HepG2 (cell line): ENCODE data around the gene ACTRT2. TPM values are rescaled to one million over a fixed set of nuclear protein-coding genes. Genes with fewer than 3 reads are reported as not detected.

Experiments
- ATAC-seq: fragments of 200-7000 bp; cut with Tn5 transposase; 3 replicates; pipeline ENCODE4 v1.9.1; 2020; ENCODE audit warnings: mild to moderate bottlenecking, moderate library complexity
- BruUV-seq: library from RNA; stranded (reverse); fragments of 400-500 nt; replicated peaks from 2 replicates; lab custom pipeline; 2021; lab: Mats Ljungman, UMichigan
- CTCF ChIA-PET: fragments of 300-600 bp; formaldehyde crosslinking; extraction: SDS; loops from one replicate; lab custom pipeline; 2021; ENCODE audit warnings: low total read pairs, inconsistent platforms, low intra/inter-chr PET ratio; lab: Yijun Ruan, JAX
- POLR2A ChIA-PET: fragments of 350-600 bp; sonication (Branson Sonifier 250); formaldehyde crosslinking; loops from one replicate; lab custom pipeline; 2020; ENCODE audit warnings: antibody characterized with exemption, inconsistent platforms; lab: Yijun Ruan, JAX
- DNase-seq: peaks from one replicate; pipeline ENCODE4 v3.0.0-alpha.2; 2015; ENCODE audit warnings: low spot score
- FAIRE-seq: peaks from 3 replicates; lab custom pipeline; 2011; peaks lifted over from hg19 to GRCh38; lab: Jason Lieb, UNC
- H2AFZ ChIP-seq: one replicate; pipeline ENCODE4 v1.6.1; 2011; ENCODE audit warnings: low read length, inconsistent platforms
- H3K27ac ChIP-seq: fragments of 300-600 bp; 3 replicates; pipeline ENCODE4 v1.8.0; 2011; ENCODE audit warnings: mixed run types, mild to moderate bottlenecking, mixed read lengths, low read length, inconsistent platforms; ENCODE audit not compliant: insufficient read depth; ENCODE audit errors: extremely low read length
- H3K27me3 ChIP-seq, 2 experiments: fragments of 200-600 bp in 1 of 2; 2 replicates in 1 of 2; 3 replicates in 1 of 2; pipeline versions ENCODE4 v1.6.0 to v1.8.0; 2011; ENCODE audit warnings: low read length in 2 of 2, mild to moderate bottlenecking in 2 of 2, moderate library complexity in 2 of 2, inconsistent platforms in 1 of 2; ENCODE audit not compliant: insufficient read depth in 2 of 2, control insufficient read depth in 1 of 2
- H3K36me3 ChIP-seq, 2 experiments: fragments of 200-600 bp in 1 of 2; replicated peaks in 1 of 2; 2 replicates in 1 of 2; 3 replicates in 1 of 2; pipeline versions ENCODE4 v1.5.1 to v1.8.0; 2011; ENCODE audit warnings: low read length in 2 of 2, inconsistent platforms in 1 of 2; ENCODE audit not compliant: insufficient read depth in 2 of 2, control insufficient read depth in 1 of 2
- H3K4me1 ChIP-seq: 2 replicates; pipeline ENCODE4 v1.5.1; 2012; ENCODE audit warnings: low read length, inconsistent platforms; ENCODE audit not compliant: insufficient read depth
- H3K4me2 ChIP-seq: 2 replicates; pipeline ENCODE4 v1.6.0; 2011; ENCODE audit warnings: low read depth, low read length, inconsistent platforms
- H3K4me3 ChIP-seq, 3 experiments: fragments of 200-600 bp in 1 of 3; sonication (generic), shearing (Covaris generic) in 1 of 3; replicated peaks in 1 of 3; 2 replicates each; pipeline ENCODE4 v1.5.1; 2011 to 2016; ENCODE audit warnings: low read length in 3 of 3, inconsistent platforms in 2 of 3, low read depth in 2 of 3, mild to moderate bottlenecking in 2 of 3, control low read depth in 1 of 3, mixed read lengths in 1 of 3; ENCODE audit not compliant: insufficient read depth in 1 of 3
- H3K79me2 ChIP-seq: one replicate; pipeline ENCODE4 v1.6.1; 2011; ENCODE audit warnings: low read length, inconsistent platforms; ENCODE audit not compliant: insufficient read depth
- H3K9ac ChIP-seq: 2 replicates; pipeline ENCODE4 v1.6.0; 2011; ENCODE audit warnings: mild to moderate bottlenecking, low read depth, low read length, inconsistent platforms; ENCODE audit not compliant: insufficient read depth
- H3K9me3 ChIP-seq: 2 replicates; pipeline ENCODE4 v1.5.1; 2012; ENCODE audit warnings: mild to moderate bottlenecking, low read length
- H4K20me1 ChIP-seq: 2 replicates; pipeline ENCODE4 v1.6.0; 2011; ENCODE audit warnings: inconsistent platforms, mild to moderate bottlenecking, low read length, moderate library complexity; ENCODE audit not compliant: insufficient read depth
- ARID2 ChIP-seq: sonication (generic); formaldehyde crosslinking; IDR thresholded peaks from 2 replicates; pipeline ENCODE4 v1.8.1; 2022; ENCODE audit warnings: mild to moderate bottlenecking, missing genetic modification reagents, borderline replicate concordance
- BCL3 ChIP-seq: sonication (generic); formaldehyde crosslinking; IDR thresholded peaks from 2 replicates; pipeline ENCODE4 v1.5.1; 2020; ENCODE audit warnings: mild to moderate bottlenecking, missing genetic modification reagents, moderate library complexity
- CEBPB ChIP-seq: IDR thresholded peaks from 2 replicates; pipeline ENCODE4 v1.6.1; 2011; ENCODE audit warnings: low read depth, low read length, improper control_type of control experiment, borderline replicate concordance
- E2F1 ChIP-seq: sonication (generic); formaldehyde crosslinking; IDR thresholded peaks from 2 replicates; pipeline ENCODE4 v1.5.0; 2020; ENCODE audit warnings: missing genetic modification reagents
- ZBTB38 ChIP-seq: sonication (generic); formaldehyde crosslinking; IDR thresholded peaks from 2 replicates; pipeline ENCODE4 v1.5.1; 2020; ENCODE audit warnings: mild to moderate bottlenecking, missing genetic modification reagents
- ZNF10 ChIP-seq: sonication (generic); formaldehyde crosslinking; IDR thresholded peaks from 2 replicates; pipeline ENCODE4 v1.4.0; 2020; ENCODE audit warnings: mild to moderate bottlenecking, low read depth, missing genetic modification reagents, borderline replicate concordance
- ZNF136 ChIP-seq: sonication (generic); formaldehyde crosslinking; IDR thresholded peaks from 2 replicates; pipeline ENCODE4 v1.8.1; 2022; ENCODE audit warnings: low read depth, mild to moderate bottlenecking, moderate library complexity, missing genetic modification reagents
- ZNF235 ChIP-seq: sonication (generic); formaldehyde crosslinking; IDR thresholded peaks from 2 replicates; pipeline ENCODE4 v1.8.1; 2023; ENCODE audit warnings: mild to moderate bottlenecking, missing genetic modification reagents, borderline replicate concordance
- ZNF766 ChIP-seq: sonication (generic); formaldehyde crosslinking; IDR thresholded peaks from 2 replicates; pipeline ENCODE4 v1.5.0; 2020; ENCODE audit warnings: missing genetic modification reagents, borderline replicate concordance
- WGBS: methylation state at CpG from one replicate; pipeline ENCODE4 v1.1.6; 2017; ENCODE audit warnings: low lambda C conversion rate; 5-methylcytosine and 5-hydroxymethylcytosine counted together
- in situ Hi-C: cut with HindIII; loops from 2 replicates; pipeline ENCODE4 v1.10.0; 2017; ENCODE audit warnings: low pct_unique_long_range_greater_than_20kb; ENCODE audit not compliant: extremely low pct_ligation_motif_present
- intact Hi-C: fragments of 100-400 bp; cut with micrococcal nuclease; formaldehyde crosslinking; loops from one replicate; pipeline ENCODE4 v1.10.0; 2022; ENCODE audit not compliant: unreplicated experiment
- polyA plus RNA-seq, 8 experiments: library from polyadenylated mRNA; depleted of rRNA in 3 of 8; stranded (reverse) in 7 of 8; unstranded in 1 of 8; fragments of >200 nt; fragmentation: Illumina TruSeq in 4 of 8; extraction: Trizol in 4 of 8; gene quantifications; 2 replicates each; pipeline versions ENCODE4 v1.2.1 to v1.2.3, GENCODE V29; 2011 to 2016; ENCODE audit warnings: low read depth in 4 of 8, missing spikeins in 1 of 8, mixed read lengths in 1 of 8; ENCODE audit not compliant: insufficient read depth in 1 of 8
- total RNA-seq, 5 experiments: library from RNA; depleted of rRNA; stranded (reverse); fragments of >200 nt; fragmentation: Illumina TruSeq; extraction: Trizol; gene quantifications; 2 replicates each; pipeline ENCODE4 v1.2.3, GENCODE V29; 2016; ENCODE audit warnings: low read depth in 1 of 5

ACTRT2 gene
- total and polyA plus RNA-seq, 2 of the 13 experiments (the other 11 are each of a cell fraction or from before 2014, with no cell fraction given) = not detected

DNA sequence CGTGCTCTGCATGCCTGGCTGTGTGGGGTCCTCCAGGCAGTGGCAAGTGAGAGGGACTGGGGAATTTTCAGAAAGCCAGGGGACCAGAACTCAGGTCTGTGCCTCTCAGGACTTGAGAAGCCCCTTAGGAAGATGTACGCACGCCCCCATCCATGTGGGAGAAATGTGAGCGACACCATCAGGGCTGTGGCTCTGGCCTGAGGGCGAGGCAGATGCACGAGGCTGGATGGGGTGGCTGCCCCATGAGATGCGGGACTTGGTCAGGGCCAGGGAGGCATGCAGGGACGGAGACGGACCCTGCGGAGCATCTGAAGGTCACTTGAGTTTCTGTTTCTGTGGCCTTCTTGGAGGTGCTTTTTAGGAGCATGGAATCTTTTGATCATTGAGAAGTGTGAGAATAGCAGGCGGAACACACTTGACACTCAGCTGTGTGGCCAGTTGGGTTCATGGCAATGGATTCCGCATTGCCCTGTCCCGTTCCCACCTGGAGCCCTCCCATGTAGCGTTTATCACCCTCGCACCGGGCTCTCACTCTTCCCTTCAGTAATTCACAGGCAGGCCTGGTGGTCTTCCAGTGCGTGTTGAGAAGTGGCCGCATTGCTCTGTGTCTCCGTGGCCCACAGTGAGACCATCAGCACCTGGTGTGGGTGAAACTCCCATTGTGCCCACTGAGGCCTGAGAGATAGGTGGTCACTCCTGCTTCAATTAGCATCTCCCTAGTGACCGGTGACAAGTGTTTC is 30.7 kb upstream of the ACTRT2 start (continued):
- TF ChIP-seq E2F1 (CRISPR knock-in tag) = no peak
- TF ChIP-seq ARID2 (CRISPR knock-in tag) = no peak
- TF ChIP-seq ZNF10 (CRISPR knock-in tag) = no peak
- no peak for TF ChIP-seq ZNF766
- no peak for TF ChIP-seq ZNF136 (CRISPR knock-in tag)

DNA sequence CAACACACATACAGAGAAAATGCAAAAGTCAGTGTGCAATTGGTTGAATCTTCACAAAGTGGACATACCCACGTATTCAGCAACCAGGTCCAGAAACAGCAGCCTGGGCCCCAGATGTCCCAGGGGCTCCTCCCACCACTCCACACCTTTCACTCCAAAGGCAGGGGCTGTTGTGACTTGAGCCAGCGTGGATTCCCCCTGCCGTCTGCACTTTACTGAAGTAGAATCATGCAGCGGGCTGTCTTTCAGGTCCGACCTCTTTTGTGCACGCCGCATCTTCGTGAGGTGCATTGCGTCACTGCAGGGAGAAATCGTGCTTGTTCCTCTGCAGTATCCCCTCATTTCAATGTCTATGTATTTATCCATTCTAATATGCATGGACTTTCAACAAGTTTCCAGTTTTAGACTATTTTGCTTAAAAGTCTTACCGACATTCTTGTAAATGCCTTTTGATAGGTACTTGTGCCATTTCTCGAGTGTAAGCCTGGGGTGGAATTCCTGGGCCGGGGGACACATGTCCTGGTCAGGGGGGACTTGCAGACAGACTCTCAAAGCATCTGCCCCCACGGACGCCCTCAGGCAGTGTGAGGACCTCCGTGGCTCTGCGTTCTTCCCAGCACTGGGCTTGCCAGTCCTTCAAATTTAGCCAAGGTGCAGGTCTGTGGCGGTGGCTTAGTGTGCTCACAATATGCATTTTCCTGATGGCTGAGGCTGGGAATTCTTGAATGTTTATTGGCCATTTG is 29.3 kb upstream of the ACTRT2 start:
- Histone ChIP-seq H3K27ac (no peak overlapping the region), H2AFZ (no peak overlapping the region), H3K79me2 (no peaks in the 10 kb centered on the region), H3K27me3 (peaks cover 3 to 21% of the 10 kb centered on the region in 2 experiments; a peak in 4 of 5 replicates), H3K4me2 (no peak overlapping the region), H3K9me3 (peaks cover 8% of the 10 kb centered on the region; the same call in 1 of the 2 replicates), H3K4me3 (no peak overlapping the region), H4K20me1 (no peaks in the 10 kb centered on the region), H3K36me3 (no peaks in the 10 kb centered on the region), H3K9ac (no peak overlapping the region), H3K4me1 (no peaks in the 10 kb centered on the region)
- ChIA-PET CTCF (no interaction called here), POLR2A (no interaction called here)
- 18% methylated on average over 13 of the region's 18 CpGs for WGBS
- ATAC-seq = no peak
- DNase-seq = no peak
- no peak for FAIRE-seq
- in situ Hi-C loops (no loop called here), intact Hi-C loops (no loop called here)
- BruUV-seq = no TSS peak
- no peak for TF ChIP-seq BCL3 (CRISPR knock-in tag)
- TF ChIP-seq ZNF235 = no peak
- peak; percentile 42; the same call in 1 of the 2 replicates for TF ChIP-seq CEBPB
- no peak for TF ChIP-seq ZBTB38 (CRISPR knock-in tag)
